NCI-H146 (cell line): ENCODE data around the gene POU2F3.

Experiments
- DNase-seq: peaks from one replicate; lab custom pipeline; 2025; lab: John Stamatoyannopoulos, UW

Gene POU2F3

DNA sequence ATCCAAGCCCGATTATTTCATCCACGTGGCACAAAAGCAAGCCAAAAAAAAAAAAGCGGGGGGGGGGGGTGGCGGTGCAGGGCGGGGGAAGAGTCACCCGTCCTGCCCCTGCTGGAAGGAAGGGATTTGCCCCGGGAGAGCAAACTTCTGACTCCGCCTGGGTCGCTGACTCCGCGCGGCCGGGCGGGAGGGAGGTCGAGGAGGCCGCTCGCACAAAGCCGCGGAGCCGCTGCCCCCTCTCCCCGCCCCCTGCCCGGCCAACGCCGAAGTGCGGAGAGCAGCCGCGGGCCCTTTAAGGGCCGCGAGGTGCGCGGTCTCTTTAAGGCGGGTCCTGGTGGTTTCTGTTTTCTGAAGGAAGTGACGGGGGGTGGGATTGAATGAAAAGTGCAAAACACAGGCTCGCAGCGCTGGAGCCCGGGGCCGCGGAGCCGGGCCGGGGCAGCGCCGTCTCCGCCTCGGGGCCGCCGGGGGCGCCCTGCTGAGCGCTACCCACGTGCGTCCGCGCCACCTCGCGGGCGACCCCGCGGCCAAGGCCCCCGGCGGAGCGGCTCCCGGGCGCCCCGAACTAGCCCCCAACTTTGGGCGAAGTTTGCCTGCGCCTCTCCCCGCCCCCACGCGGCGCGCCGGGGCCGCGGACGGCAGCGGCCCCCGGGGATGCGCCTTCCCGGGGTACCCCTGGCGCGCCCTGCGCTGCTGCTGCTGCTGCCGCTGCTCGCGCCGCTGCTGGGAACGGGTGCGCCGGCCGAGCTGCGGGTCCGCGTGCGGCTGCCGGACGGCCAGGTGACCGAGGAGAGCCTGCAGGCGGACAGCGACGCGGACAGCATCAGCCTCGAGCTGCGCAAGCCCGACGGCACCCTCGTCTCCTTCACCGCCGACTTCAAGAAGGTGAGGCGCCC is 29.1 kb upstream of the POU2F3 start, which contains the start of gene OAF:
Gene OAF (plus strand): TSS at position 407 of the 896 bp plus-strand sequence. CDS start 248 bp downstream, at position 655.
- DNase-seq: peak; percentile 50

DNA sequence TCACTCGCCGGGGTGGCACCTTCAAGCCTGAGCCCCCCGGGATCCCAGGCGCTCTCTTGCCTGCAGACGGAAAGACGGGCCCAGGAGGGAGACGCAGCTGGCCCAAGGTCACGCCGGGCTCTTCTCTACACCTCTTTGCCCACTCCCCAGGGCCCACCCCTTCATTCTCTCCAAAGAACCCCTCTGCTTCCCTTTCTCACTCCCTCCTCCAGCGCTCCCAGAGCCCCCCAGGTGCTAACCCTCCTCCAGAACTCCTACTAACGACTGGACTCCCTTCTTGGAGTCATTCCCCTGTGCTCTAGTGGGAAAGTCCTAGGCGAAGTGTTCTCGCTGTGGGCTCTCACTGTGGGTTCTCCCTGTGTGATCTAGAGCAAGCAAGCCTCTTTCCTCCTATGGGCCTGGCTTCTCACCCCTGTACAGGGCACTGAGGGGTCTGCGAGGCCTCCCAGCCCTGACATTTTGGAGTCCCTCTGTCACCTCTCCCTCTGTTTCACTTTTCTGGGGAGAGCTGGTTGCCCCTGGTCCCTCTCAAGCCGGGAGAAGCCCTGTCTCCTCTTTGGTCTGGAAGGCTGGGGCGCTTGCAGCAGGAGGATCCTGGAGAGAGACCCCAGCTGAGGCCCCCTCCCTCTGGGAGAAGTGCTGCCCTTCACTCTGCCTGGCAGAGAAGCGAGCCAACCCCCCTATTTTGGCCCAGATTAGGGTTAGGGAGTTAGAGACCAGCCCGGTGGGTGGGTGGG is 28.2 kb upstream of the POU2F3 start:
- no peak for DNase-seq

DNA sequence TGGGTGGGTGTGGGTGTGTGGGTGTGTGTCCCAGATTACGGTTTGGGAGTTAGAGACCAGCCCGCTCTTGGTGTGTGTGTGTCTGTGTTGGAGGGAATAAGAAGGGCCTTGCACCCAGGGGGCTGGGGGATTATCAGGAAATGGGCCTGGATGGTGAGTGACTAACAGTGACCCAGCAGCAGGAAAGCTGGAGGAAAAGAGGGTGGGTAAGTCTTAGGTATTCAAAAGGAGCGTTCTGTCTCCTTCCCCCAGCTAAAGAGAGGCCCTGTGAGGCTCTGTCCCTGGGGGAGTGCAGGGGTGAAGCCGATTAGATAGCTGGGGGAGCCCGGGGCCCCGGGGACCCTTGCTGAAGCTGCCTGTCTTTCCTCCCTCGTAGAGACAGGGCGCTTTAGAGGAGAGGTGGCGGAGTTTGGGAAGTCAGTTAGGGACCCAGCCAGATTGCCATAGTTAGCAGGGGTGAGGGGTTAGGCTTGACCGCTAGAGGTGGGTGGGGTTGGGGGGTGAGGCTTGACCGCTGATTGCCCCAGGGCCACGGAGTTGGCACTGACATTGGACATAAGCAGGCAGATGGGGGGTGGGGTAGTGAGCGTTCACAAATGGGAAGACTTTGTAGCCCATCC is 27.6 kb upstream of the POU2F3 start:
- DNase-seq: no peak

DNA sequence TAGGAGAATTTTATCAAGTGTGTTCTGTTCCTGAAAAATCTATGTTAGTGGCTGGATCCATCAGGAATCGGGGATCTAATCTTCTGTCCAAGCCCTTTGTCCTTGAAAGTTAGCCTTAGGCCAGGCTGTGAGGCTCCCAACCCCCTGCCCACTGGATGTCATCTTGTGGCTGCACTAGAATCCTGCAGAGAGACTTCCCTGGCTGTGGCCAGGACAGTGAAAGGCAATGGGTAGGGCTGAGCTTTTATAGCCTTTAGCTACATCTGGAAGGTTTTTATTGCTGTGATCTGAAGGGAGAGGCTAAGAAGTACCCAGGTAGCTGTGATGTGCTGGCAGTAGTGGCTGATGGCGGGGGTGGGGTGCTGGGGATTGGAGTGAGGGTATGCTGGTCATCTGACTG is 27.0 kb upstream of the POU2F3 start:
- DNase-seq: no peak

DNA sequence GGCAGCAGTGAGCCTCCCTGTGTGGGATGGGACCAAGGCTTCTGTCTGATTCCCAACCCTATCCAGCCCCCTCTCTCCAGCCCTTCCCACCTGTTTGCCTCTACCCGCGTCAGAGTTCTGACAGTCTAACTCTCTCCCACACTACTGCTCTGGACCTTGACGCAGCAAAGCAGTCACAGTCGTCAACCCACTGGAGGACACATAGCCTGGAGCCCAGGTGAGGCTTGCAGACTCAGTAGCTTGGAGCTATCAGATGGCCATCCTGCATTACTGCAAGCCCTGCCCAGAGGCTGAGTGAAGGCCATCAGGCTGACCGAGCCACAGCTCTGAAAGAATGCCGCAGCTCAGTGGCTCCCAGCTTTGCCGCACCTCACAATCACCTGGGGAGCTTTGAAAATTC is 25.4 kb upstream of the POU2F3 start:
- DNase-seq: no peak

DNA sequence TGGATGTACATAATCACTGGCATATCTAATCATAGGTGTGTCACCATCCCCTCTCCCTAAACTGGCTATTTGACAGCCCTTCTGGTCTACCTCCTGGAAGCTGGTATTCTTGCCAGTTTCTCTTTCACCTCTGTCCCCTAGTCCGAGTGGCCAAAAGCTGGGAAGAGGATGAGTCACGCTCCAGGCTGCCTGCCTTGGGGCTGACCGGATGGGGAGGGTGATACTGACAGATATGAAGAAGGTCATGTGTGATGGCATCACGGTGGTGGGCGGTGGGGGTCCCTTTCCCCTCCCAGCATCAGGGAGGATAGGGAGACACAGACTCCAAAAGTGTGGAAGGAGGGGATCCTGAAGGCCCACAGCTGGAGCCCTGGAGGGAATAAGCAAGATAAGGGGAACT is 24.3 kb upstream of the POU2F3 start:
- no peak for DNase-seq

DNA sequence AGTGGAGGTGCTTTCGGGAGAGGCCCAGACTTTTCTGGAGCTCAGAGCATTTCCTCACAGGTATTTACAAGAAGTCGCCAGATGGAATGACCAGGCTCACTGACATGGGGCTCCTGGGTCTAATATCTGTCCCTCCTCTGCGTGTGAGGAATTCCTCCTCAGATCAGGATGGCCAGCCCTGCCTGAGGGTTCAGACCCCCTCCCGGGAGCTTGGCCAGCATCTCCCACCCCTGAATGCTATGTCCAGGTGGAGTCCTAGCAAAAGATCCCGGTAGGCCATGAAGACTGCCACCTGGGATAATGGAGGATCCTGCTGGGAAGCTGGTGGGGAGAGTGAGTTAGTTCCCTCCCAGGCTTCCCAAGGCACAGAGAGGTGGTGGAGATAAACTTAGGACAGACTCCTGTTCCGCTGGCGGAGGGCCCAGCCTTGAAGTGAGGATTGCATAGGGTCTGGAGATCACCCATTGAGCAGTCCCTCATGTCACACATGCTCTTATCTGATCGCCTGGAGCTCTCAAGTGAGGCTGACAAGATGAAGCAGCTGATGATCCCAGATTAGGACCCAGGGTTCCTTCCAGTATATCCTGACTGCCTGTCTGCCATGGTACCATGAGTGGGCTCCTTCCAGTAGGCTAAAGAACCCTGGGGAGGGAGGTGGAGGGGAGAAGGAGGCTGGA is 23.4 kb upstream of the POU2F3 start:
- peak; percentile 12 for DNase-seq

DNA sequence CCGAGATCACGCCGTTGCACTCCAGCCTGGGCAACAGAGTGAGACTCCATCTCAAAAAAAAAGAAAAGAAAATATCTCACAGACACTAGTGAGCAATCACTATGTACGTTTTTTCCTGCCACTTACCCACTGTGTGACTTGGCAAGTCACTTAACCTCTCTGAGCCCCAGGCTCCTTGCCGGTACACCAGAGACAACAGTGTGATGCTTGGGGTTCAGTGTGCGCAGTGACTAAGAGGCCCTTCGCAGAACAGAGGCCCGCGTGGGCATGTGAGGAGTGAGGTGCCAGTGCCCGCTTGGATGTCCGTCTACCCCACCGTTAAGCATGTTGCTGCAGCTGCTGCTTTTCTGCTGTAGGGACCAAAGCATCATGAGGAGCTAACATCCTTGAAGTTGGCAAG is 22.4 kb upstream of the POU2F3 start:
- no peak for DNase-seq

DNA sequence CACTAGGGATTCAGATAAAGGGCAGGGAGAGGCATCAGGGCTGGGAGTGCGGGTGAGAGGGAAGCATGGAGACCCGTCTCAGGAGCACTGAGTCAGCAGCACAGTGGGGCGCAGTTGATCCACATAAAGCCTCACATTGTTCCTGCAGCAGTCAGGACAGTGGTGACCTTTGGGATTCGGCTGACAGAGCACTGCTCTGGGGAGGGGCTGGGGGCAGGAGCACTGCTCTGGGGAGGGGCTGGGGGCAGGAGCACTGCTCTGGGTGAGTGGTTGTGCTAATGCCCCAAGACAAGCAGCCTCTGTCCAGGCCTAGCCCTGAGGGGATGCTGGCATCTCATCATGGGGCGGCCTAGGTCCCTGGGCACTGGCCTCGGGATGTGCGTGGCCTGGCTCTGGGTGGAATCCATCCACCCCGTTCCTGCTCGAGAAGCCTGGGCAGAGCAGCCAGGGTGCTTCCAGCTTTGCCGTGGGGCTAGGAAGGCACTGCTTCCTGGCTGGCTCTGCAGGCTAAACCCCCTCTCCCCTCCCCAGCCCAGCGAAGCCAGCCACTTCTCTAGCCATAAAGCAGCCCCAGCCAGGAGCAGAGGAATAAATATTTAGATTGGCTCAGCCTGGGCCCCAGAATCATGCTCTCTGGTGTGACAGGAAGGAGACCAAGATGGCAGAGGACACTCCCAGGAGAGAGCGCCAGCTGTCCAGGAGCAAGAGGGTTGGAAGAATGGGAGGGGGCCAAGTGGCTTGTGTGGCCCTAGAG is 21.8 kb upstream of the POU2F3 start:
- no peak for DNase-seq

DNA sequence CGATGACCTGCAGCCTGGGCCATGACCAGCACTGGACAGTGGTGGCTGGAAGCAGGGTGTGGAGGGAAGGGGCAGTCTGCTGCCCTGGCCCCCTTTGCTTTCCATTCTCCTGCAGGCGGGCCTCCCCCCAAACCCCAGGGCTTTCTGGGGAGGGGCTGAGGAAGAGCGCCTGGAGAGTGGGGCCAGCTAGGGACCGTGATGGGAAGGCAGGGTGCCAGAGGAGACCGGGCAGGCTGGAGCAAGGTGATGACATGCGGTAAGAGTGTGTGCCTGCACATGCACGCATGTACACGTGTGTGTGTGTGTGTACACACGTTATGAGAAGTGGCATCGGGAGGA is 21.3 kb upstream of the POU2F3 start:
- no peak for DNase-seq

DNA sequence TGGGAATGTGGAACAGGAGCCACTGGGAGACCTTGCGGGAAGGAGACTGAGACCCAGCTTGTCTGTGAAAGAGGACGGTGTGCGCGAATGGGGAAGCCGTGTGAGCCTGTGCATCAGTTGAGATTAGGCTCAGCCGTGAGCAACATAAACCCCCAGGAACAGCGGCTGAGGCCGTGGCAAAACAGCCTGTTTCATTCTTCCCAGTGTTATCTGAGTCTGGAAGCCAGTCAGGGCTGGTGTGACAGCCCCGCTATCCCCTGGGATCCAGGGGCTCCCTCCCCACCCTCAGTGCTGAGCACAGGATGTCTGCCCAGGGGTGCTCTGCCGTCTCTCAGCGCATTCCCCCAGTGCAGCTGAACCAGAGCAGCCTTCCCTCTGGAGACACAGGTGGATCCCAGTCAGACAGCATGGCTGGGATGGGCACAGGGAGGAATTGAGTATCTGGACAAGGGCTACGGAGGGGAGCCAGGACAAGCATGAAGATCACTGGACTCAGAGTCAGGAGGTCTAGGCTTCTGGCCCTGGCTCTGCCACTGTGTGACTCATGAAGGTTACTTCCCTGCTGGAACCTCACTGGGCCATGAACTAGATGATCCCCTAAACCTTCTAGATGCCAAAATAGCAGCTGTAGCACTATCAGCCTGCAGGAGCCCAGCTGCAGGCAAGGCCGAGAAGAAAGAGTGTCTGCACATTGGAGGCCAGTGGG is 20.6 kb upstream of the POU2F3 start:
- no peak for DNase-seq

DNA sequence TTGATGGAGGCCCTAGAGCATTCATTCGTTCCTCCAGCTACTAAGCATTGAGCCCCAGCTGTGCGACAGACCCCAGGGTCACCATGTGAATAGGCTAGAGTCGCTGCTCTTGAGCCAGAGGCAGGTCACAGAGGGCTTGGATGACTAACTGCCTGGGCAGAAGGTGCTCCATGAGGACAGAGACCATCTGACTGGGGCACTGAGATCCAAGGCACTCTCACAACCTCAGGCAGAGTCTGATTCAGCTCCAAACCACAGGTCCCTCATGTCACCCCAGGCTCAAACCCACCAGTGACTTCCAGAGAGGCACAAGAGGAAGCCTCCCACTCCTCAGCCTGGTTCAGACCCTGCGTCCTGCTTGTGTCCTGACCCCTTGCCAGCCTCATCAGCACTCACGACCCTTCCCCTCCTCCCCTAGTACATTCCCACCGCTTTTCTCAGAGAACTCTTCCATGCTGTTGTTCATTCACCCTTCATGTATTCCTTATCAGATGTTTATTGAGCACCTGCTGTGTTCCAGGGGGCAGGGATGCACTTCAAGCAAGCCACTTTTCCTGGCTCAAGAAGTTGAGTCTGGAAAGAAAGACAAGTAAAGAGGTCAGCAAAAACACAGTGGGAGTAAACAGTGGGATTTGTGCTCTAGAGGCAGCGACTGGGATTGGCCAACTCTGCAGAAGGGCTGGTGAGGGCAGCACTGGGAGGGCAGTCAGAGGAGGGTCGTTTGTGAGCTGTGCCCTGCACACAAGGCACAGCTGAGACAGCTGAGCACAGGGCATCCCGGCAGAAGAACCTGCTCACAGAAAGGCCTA is 19.8 kb upstream of the POU2F3 start:
- no peak for DNase-seq

DNA sequence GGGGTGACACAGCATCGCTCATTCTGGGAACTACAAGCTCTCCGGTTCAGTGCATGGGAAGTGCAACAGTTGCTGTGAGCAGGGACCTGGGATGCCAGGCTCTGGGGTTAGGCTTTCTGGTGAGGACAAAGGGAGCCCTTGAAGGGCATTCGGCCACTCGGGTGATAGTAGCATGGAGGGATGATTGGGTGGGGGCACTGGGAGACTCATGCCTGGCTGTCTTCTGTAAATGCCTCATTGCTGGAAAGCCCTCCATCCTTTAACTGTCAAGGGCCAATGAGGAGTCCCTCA is 19.2 kb upstream of the POU2F3 start:
- no peak for DNase-seq

DNA sequence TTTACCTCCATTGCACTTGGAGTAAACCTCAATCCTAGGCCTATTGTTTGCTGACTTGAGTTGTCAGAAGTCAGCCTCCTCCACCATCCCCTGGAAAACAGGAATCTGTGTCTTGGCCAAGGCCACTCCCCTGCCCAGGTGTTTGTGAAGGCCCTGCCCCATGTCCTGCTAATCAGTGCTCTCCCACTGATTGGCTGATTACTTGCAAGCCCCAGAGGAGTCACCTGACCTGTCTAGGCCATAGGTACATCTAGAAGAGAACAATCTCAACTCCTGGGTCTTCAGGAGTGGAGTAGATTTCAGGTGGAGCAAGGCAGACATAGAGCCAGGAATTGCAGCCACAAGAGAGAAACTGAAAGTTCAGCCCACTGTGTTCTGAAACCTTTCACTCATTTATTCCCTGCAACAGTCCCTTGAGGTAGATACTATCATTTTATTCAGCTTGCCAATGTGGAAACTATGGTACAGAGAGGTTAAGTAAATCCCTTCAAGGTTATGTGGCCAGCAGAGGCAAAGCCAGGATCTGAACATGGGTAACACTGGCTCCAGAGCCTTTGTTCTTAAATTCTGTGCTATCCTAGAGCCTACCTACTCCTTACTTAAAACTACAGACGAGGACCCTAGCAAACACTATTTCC is 18.7 kb upstream of the POU2F3 start:
- no peak for DNase-seq

DNA sequence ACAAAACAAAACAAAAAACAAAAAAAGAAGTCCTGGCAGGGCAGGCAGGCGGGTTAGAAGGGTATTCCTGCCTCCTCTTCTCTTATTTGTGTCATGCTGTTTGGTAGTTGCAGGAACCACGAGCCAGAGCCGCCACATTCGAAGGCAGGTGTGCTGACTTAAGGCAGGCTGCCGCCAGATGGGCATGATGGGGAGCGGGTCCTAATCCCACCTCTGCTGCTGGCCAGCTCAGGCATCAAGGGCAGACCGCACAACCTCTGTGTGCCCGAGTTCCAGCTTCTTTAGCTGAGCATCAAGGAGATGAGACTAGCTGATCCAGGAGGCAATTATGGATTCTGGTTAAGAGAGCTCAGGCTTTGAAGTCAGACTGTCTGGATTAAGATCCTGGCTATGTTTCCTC is 17.0 kb upstream of the POU2F3 start:
- DNase-seq: no peak

DNA sequence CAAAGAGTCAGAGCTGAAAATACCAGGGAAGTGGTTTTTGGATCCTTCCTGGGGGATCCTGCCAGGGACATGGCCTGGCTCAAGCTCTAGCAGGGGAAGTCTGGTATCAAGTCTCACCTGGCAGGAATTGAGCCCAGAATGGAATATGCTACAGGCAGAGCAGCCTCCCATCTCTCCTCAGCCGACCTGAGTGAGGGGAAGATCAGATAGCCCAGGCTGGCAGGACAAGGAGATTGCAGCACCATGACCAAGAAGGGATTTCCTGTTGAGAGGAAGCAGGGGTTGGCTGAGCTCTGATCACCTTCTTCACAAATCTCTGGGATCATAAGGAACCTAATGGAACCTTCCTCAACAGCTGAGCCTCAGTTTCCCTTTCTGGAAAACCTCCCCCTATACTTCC is 16.1 kb upstream of the POU2F3 start:
- no peak for DNase-seq

DNA sequence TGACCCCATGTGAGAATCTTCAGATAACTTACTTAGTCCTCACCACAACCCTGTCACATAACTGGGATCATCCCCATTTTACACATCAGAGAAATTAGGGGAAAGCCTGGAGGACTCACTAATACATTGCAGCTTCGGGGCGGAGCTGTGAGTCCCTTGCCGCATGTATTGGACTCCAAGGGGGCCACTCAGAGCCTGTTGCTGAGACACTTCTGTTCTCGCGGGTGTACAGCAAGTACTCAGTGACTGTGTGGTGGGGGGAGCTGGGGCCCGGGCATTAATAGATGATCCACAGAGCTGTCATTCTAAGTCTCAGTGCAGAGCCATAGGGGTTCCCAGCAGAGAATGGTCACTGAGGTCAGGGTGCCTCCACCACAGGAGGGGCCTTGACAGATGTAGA is 15.6 kb upstream of the POU2F3 start:
- no peak for DNase-seq

DNA sequence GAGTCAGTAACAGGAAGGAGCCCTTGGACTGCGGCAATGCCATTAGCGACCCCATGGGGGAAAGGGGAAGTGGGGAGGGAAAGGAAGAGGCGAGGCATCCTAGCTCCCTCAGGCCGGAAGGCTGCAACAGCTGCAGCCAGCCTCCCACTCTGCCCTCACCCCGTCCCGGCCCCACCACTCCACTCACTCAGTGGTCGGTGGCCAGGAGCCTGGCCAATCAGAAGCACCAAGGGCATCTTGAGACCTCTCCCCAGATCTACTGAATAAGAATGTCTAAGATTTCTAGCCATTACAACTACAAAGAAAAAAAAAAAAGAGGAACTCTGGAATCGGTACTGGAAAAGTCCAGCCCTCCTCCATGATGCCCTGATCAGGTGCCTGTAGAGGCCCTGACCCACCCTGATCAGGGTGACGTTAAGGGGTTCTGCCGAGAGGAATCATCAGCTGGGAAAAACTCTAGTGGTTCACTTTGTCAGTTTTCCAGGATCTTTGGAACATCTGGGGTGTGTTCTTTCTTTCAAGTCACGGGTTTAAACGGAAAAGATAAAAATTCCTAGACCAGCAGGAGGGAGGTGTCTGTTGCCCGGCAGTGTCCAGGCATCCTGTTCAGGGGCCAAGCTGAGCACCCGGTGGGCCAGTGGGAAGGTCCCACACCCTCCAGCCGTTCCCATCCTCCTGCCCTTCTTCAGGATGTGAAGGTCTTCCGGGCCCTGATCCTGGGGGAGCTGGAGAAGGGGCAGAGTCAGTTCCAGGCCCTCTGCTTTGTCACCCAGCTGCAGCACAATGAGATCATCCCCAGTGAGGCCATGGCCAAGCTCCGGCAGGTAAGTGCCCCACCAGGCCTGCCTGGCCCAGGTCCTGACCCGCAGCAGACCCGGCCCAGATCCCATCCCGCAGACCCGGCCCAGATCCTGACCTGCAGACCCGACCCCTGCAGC is 14.7 kb upstream of the POU2F3 start:
- no peak for DNase-seq

DNA sequence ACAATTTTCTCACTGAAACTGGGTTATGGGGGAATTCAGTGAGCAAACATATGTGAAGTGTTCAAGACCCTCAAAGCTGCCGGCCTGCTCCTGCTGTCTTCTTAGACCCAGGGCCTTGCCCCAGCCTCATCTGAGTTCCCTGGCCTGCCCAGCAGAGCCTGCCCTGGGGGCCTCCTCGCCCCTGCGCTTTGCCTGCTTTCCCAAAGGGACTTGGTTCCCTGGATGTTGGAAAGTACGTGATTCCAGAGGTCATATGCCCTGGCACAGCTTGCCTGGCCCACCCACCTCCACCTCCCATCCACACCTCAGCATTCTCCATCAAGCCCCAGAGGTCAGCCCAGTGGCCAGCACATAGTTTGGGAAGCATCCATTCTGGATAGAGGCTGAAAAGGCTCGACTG is 13.7 kb upstream of the POU2F3 start:
- DNase-seq: no peak
